Activated CD4-positive, CD25-positive, alpha-beta regulatory T cell treated with anti-CD3 and anti-CD28 coated beads, Interleukin-2, amount 50 U/mL, for 16 hours (primary cell): ENCODE results near the gene ATP8B3.

ENCODE experiments used
- DNase-seq: peaks from one replicate; pipeline ENCODE4 v3.0.0-alpha.2; 2020; ENCODE audit warnings: low read depth, low spot score

The ATP8B3 gene

GRCh38 chr19:1756705-1757465 is 55.2 kb downstream of the ATP8B3 start:
- no peak for DNase-seq

DNA sequence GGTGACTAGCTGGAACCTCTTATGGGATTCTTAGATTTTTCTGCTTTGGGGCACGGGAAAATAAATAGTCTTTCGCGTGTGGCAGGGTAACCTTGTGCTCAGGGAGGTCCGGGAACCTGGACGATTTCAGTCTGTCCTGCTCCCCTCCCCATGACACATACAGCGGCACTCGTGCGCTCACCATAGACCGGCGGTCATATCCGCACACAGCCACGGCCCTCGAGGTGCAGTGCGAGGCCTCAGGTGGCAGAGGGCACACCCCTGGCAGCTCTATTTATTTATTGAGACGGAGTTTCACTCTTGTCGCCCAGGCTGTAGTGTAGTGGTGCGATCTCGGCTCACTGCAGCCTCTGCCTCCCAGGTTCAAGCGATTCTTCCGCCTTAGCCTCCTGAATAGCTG is 55.8 kb downstream of the ATP8B3 start:
- no peak for DNase-seq

GRCh38 chr19:1755467-1756171 is 56.5 kb downstream of the ATP8B3 start:
- no peak for DNase-seq

GRCh38 chr19:1754636-1755466 is 57.2 kb downstream of the ATP8B3 start:
- no peak for DNase-seq

DNA sequence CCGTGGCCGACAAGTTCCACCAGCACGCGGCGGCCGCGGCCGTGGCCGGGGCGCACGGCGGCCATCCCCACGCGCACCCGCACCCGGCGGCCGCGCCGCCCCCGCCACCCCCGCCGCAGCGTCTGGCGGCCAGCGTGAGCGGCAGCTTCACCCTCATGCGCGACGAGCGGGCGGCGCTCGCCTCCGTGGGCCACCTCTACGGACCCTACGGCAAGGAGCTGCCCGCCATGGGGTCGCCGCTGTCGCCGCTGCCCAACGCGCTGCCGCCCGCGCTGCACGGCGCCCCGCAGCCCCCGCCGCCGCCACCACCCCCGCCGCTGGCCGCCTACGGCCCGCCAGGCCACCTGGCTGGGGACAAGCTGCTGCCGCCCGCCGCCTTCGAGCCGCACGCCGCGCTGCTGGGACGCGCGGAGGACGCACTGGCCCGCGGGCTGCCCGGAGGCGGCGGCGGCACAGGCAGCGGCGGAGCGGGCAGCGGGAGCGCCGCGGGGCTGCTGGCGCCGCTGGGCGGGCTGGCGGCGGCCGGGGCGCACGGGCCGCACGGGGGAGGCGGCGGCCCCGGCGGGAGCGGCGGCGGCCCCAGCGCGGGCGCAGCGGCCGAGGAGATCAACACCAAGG is 57.9 kb downstream of the ATP8B3 start:
- no peak for DNase-seq

DNA sequence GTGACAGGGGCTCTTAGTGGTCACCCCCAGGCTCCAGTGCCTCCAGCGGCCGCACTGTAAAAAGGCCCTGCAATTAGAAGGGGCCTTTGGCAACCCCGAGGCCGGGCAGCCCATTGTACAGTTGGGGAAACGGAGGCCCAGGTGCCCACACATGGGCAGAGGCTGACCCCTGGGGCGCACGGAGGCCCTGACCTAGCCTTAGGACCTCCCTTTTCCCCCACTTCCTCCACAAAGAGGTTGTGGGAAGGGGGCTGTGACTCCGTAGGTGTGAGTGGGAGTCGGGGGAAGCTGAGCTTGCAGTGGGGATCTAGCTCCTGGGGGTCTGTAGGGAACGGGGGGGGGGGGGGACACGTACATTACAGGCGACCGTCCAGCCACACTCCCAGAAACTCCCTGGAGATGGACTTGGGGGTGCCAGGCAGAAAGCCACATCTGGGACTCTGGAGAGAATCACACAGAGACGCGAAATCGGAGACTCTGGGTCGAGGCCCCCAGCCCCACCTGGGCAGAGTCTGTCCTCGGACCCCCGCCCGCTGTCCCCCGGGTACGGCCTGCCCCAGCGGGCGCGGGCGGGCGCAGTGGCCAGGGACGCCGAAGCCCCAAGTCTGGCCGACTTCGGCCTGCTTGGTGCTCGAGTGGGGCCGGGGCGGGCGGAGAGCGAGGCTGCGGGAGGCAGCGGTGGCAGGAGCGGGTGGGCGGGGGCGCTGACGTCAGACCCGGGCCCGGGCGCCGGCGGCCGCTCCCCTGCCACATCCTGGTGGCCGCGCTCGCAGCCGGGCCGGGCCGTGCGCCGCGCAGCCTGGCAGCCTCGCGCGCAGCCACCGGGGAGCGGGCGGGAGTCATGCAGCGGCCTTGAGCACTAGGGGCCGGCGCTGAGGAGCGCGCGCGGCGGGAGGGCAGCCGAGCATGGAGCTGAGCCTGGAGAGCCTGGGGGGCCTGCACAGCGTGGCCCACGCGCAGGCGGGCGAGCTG is 59.0 kb downstream of the ATP8B3 start, which contains the start of gene ONECUT3:
Gene ONECUT3, plus strand, starts transcription at position 750 of the 972 bp plus-strand sequence. Its CDS starts 157 bp downstream, at position 907.
- DNase-seq, result no peak

GRCh38 chr19:1752009-1752756 is 59.9 kb downstream of the ATP8B3 start:
- DNase-seq, result no peak

DNA sequence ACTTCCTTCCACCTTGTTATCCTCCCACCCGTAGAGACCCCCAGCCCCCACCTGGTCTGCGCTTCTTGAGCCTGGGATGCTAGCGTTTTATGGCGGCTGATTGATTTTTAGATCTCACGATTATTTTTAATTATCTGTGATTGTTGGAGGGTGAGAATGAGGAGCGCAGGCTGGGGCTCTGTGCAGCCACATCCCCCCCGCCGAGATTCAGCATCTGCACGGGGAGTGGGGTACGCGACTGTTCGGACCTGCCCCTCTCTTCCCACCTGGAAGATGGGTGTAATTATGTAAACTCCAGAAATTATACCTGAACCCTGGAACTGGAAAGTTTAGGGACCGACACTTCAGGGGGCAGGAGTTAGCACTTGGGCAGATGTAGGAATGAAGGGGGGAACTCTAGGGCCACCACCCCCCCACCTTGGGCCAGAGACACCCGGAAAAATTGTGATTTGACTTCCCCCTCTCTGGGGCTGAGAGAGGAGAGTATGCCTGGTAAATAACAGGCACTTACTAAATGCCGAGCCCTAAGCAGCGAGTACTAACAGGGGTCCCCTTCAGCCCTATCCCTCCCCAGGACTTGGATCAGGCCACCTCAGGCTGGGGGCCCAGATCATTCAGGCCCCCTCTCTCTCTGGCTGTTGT is 60.6 kb downstream of the ATP8B3 start:
- DNase-seq, result no peak

DNA sequence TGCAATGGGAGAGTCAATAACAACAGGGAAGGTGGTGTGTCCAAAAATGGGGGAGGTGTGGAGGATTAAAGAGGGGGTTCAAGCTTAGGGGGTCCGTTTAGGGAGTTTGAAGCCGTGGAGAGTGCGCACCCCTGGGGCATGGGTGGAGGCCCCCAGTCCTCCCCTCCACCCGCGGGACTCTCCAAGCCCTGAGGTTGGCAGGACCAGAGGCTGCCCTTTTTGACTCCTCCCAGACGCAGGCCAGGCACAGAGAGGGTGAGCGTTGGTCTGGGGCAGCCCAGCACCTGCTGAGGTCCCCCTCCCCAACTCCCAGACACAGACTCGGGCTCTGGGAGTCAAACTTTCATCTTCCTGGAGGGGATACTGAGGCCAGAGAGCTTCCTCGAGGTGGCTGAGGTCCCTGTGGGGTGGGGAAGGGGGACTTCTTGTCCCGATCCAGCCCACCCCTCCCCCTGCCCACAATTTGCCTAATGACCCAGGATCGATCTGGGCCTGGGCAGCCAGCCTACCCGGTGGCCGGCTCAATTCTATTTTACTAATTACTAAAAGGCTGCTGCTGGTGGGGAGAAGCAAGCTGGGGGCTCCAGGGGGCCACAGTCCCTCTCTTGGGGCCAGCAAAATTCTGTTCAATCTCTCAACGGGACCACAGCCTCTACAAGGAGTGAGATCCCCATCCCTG is 61.6 kb downstream of the ATP8B3 start:
- DNase-seq, result no peak

DNA sequence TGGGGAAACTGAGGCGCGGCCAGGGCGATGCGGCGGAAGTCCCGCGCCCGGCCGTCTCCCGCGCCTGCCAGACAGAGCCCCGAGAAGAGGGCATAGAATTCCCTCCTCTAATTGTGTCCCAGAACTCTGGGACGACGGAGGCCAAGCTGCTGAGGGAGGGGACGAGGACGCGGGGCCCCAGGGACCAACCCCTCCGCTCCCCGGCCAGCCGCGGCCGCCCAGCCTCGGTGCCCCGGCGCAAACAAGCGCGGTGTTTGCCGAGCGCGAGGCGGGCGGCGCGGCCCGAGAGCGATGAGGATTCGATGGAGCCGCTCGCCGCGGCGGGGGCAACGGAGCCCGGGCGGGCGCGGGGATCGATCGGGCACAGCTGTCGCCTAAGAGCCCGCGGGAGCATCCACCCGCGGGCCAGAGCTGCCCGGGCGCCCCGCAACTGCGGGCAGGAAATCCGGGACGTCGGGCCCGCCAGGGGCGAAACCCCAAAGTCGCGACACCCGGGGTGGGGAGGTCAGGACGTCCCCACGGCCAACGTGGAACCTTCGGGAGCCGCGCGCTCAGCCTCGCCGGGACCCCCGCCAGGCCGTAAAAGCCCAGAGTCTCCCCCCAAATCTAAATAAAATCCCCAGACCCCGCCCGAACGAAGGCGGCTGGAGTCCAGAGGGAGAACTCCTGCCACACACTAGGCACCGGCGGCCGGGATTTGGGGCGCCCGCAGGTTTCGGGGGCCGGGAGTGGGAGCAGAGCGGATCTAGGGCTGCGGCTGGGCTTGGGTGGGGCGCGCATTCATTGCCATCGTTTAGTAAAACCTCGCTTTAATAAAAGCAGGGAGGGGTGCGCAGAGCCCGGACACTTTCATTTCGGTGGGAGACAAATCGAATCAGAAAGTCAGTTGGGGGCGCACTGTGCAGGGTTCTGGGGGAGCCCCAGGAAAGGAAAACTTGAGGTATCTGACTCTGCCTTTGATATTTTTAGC is 62.4 kb downstream of the ATP8B3 start:
- DNase-seq, result no peak

- DNase-seq, result no peak
Measured at GRCh38 chr19:1748873-1749341, 63.2 kb downstream of the ATP8B3 start.

DNA sequence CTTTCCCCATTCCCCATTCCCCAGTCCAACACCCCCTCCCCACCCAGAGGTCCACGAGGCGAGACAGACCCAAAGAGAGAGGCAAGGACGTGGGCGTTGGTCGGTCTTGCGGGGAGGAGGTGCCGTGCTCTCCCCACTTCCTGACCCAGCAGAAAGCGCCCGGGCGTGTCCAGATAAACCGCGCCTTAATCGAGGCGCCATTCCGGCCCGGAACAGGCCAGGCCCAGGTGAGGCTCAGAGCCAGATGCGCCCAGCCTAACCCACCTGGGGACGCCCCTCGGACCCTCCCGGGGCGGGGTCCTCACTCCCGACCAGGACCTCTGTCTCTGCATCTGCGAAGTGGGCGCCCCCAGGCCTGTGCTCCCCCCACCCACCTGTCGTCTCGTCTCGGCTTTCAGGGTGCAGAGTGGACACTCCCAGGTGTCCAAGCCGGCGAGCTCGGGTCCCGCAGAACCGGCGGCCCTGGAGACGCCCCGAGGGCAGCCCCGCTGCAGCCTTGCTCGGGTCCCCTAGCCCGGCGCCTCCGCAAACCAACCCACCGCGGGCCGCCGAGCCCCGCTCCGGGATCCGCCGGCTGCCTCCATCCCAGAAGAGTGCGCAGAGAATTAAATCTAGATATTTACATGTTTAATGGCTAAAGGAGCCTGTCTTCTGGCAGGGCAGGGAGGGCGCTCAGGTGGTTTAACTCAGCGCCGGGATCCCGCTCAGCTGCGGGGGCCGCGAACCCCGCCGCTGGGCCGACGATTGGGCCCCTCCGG is 63.8 kb downstream of the ATP8B3 start:
- DNase-seq, result no peak

DNA sequence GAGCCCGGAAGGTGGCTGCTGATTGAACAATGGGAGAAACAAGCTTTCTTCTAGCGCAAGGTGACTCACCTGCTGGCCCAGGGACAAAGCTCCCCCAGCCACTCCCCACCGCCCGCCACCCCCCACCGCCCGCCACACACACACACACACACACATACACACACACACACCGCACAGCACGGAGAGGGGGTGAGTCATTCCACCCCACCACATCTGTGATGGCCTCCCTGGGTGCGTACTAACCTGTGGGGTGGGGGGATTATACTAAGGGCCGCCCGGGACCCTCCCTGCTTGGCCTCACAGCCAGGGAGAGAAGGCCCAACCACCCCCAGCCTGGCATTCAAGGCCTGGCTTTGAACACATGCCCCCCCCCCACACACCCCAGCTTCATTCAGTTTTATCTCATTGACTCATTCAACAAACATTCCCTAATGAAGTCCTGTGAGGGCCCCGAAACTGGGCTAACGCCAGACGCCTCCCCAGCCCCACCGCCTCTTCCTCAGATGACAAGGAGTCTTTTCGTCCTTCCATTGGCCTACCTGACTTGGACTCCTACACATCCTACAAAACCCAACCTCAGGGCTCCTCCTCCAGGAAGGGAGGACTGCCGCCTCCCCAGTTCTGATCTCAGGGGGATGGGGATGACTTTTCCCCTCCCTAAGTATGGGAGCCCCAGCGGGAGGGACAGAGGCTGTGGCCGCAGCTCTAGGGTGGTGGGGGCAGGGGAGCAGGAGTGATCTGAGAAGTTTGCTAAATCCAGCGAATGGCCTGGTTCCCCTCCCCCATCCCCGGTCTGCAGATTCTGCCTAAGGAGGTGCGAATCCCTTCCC is 64.6 kb downstream of the ATP8B3 start:
- DNase-seq, result no peak

GRCh38 chr19:1746401-1747284 is 65.4 kb downstream of the ATP8B3 start:
- no peak for DNase-seq

DNA sequence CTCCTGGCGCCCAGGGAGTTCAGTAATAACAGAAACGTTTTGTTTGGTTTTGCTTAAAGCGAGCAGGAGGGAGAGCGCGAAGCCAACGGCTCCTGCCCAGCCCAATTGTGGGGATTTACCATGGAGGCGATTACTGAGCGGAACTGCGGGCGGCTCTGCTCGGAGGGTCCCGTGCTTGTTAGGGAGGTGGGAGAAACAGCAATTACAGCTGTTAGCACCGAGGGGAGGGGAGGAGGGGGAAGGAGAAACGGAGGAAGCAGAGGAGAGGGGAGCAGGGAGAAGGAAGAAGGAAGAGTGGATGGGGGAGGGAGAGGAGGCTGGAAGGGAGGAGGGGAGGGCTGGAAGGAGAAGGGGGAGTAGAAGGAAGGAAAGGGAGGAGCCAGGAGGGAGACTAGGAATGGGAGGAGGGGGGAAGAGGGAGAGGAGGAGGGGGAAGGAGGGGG is 66.5 kb downstream of the ATP8B3 start:
- DNase-seq, result no peak
